Activated B cell treated with CpG ODN at 0.5 μM for 24 hours (primary cell): ENCODE measurements around the gene TBC1D12. TPM values are rescaled to one million over a fixed set of nuclear protein-coding genes. Genes with fewer than 3 reads are reported as not detected.

Source experiments
- ATAC-seq: fragments of 200-7000 bp; cut with Tn5 transposase; one replicate; pipeline ENCODE4 v1.10.0; 2021; ENCODE audit warnings: low read depth, mild to moderate bottlenecking, moderate library complexity
- CTCF ChIA-PET: fragments of 350-600 bp; sonication (Branson Sonifier 250); formaldehyde crosslinking; loops from one replicate; lab custom pipeline; 2021; ENCODE audit warnings: antibody characterized with exemption; lab: Charles Lee
- POLR2A ChIA-PET: fragments of 350-600 bp; sonication (Branson Sonifier 250); formaldehyde crosslinking; loops from one replicate; lab custom pipeline; 2021; ENCODE audit warnings: antibody characterized with exemption; lab: Charles Lee
- DNase-seq: peaks from one replicate; pipeline ENCODE4 v3.0.0; 2022
- H3K27ac Mint-ChIP-seq: one replicate; pipeline ENCODE4 v1.8.0; 2020; ENCODE audit warnings: mixed read lengths
- H3K27me3 Mint-ChIP-seq: one replicate; pipeline ENCODE4 v1.8.0; 2021; ENCODE audit warnings: mixed read lengths
- H3K36me3 Mint-ChIP-seq: one replicate; pipeline ENCODE4 v1.8.0; 2021; ENCODE audit warnings: low read depth, mixed read lengths
- H3K4me1 Mint-ChIP-seq: one replicate; pipeline ENCODE4 v1.8.0; 2021; ENCODE audit warnings: mixed read lengths
- H3K4me3 Mint-ChIP-seq: one replicate; pipeline ENCODE4 v1.8.0; 2020; ENCODE audit warnings: mild to moderate bottlenecking, mixed read lengths
- H3K9me3 Mint-ChIP-seq: one replicate; pipeline ENCODE4 v1.8.0; 2020; ENCODE audit warnings: mixed read lengths
- intact Hi-C: fragments of 100-400 bp; cut with micrococcal nuclease; formaldehyde crosslinking; loops from one replicate; pipeline ENCODE4 v1.15.1; 2024
- total RNA-seq: library from RNA; stranded (reverse); gene quantifications from 2 replicates; pipeline ENCODE4 v1.2.3, GENCODE V29; 2022
- TF ChIP-seq, protein P1 (sequence below): fragments of 200-600 bp; IDR thresholded peaks from one replicate; pipeline ENCODE4 v1.8.0; 2022; ENCODE audit warnings: antibody characterized with exemption, mild to moderate bottlenecking

The TBC1D12 gene
- total RNA-seq, 1 donor from 2014 or later, result 6.1 TPM

DNA sequence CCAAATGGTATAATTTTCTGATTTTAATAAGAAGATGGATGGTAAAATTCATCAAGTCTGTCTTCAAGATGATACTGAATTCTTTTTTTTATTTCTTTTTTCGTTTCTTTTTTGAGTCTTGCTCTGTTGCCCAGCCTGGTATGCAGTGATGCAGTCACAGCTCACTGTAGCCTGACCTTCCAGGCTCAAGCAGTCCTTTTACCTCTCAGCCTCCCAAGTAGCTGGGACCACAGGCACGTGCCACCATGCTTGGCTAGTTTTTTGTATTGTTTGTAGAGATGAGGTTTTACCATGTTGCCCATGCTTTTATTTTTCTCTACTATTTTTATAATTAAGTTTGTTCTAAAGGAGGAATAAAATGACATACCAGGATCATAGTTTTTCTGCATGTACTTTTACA lies 91.1 kb downstream of the TBC1D12 start:
- intact Hi-C loops, result no loop called here
- ChIA-PET CTCF (no interaction called here), POLR2A (no interaction called here)
- H3K4me1 Mint-ChIP-seq, result peaks cover 10% of the 10 kb centered on the region
- ATAC-seq (no peak), DNase-seq (no peak)
- H3K9me3 Mint-ChIP-seq, result no peaks in the 10 kb centered on the region
- no peak overlapping the region for H3K4me3 Mint-ChIP-seq
- no peaks in the 10 kb centered on the region for H3K27me3 Mint-ChIP-seq
- peaks cover 2% of the 10 kb centered on the region for H3K36me3 Mint-ChIP-seq
- TF ChIP-seq, protein P1, sequence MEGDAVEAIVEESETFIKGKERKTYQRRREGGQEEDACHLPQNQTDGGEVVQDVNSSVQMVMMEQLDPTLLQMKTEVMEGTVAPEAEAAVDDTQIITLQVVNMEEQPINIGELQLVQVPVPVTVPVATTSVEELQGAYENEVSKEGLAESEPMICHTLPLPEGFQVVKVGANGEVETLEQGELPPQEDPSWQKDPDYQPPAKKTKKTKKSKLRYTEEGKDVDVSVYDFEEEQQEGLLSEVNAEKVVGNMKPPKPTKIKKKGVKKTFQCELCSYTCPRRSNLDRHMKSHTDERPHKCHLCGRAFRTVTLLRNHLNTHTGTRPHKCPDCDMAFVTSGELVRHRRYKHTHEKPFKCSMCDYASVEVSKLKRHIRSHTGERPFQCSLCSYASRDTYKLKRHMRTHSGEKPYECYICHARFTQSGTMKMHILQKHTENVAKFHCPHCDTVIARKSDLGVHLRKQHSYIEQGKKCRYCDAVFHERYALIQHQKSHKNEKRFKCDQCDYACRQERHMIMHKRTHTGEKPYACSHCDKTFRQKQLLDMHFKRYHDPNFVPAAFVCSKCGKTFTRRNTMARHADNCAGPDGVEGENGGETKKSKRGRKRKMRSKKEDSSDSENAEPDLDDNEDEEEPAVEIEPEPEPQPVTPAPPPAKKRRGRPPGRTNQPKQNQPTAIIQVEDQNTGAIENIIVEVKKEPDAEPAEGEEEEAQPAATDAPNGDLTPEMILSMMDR, result no peak
- H3K27ac Mint-ChIP-seq, result no peak overlapping the region

DNA sequence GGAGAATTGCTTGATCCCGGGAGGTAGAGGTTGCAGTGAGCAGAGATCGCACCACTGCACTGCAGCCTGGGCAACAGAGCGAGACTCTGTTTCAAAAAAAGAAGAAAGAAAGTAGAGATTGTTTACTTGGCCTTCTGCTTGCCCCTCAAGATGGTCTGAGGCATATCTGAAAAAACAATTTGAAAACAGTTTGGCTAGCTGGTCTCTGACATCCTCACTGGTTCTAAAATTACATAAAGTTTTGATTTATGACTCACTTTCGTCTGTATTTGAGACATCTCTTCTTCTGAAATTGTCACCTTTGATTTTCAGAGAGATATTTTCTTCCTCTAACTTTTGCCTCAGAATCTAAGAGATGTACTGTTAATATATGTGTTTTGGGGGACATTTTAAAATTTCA lies 93.7 kb downstream of the TBC1D12 start:
- intact Hi-C loops, result no loop called here
- H3K9me3 Mint-ChIP-seq, result no peaks in the 10 kb centered on the region
- H3K27me3 Mint-ChIP-seq, result no peaks in the 10 kb centered on the region
- no peak for ATAC-seq
- peaks cover 10% of the 10 kb centered on the region for H3K4me1 Mint-ChIP-seq
- ChIA-PET CTCF (no interaction called here), POLR2A (no interaction called here)
- H3K4me3 Mint-ChIP-seq, result no peak overlapping the region
- no peak overlapping the region for H3K27ac Mint-ChIP-seq
- H3K36me3 Mint-ChIP-seq, result peaks cover 8% of the 10 kb centered on the region
- no peak for DNase-seq
- TF ChIP-seq, protein P1, result no peak

DNA sequence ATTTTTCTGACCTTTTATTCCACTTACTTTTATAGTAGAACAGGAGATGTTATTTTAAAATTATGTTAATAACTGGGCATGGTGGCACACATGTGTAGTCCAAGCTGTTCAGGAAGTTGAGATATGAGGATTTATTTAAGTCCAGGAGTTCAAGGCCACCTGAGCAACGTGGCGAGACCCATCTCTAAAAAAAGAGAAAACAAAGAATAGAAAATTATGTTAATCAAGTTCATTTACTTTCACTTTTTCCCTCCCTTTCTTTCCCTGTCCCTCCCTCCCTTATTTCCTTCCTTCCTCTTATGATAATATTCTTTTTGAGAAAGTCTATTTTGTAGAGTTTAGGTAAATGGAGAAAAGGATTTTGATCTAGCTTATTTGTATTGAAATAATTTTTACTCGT lies 94.3 kb downstream of the TBC1D12 start:
- H3K27ac Mint-ChIP-seq, result no peak overlapping the region

DNA sequence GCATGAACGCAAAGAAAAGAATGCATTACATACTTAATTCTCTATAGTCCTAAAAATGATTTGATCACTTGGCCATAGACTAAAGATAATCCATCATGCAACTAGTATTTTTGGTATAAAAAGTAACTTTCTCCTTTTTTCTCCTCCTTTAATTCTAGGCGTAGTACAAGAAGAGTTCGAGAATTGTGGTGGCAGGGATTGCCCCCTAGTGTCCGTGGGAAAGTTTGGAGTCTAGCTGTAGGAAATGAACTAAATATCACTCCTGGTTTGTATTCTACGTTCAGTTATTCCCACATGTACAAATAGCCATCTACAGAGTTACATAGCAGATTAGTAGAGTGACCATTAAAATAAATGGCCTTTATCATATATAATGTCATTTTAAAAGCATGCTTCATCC lies 97.7 kb downstream of the TBC1D12 start:
- H3K27ac Mint-ChIP-seq, result no peak overlapping the region
- peaks cover 12% of the 10 kb centered on the region for H3K36me3 Mint-ChIP-seq
- CTCF ChIA-PET, result no interaction called here
- ATAC-seq (no peak), DNase-seq (no peak)
- no peaks in the 10 kb centered on the region for H3K27me3 Mint-ChIP-seq
- peaks cover 10% of the 10 kb centered on the region for H3K4me1 Mint-ChIP-seq
- intact Hi-C loops, result no loop called here
- POLR2A ChIA-PET, result no interaction called here
- TF ChIP-seq, protein P1, result no peak
- no peak overlapping the region for H3K4me3 Mint-ChIP-seq
- H3K9me3 Mint-ChIP-seq, result no peaks in the 10 kb centered on the region

More for the DNA sequence above, 94.3 kb downstream of the TBC1D12 start:
- ChIA-PET CTCF (no interaction called here), POLR2A (no interaction called here)
- Mint-ChIP-seq H3K4me3 (no peak overlapping the region), H3K4me1 (peaks cover 10% of the 10 kb centered on the region), H3K36me3 (peaks cover 9% of the 10 kb centered on the region), H3K9me3 (no peaks in the 10 kb centered on the region), H3K27me3 (no peaks in the 10 kb centered on the region)
- TF ChIP-seq, protein P1, result no peak
- ATAC-seq (no peak), DNase-seq (no peak)
- intact Hi-C loops, result no loop called here

DNA sequence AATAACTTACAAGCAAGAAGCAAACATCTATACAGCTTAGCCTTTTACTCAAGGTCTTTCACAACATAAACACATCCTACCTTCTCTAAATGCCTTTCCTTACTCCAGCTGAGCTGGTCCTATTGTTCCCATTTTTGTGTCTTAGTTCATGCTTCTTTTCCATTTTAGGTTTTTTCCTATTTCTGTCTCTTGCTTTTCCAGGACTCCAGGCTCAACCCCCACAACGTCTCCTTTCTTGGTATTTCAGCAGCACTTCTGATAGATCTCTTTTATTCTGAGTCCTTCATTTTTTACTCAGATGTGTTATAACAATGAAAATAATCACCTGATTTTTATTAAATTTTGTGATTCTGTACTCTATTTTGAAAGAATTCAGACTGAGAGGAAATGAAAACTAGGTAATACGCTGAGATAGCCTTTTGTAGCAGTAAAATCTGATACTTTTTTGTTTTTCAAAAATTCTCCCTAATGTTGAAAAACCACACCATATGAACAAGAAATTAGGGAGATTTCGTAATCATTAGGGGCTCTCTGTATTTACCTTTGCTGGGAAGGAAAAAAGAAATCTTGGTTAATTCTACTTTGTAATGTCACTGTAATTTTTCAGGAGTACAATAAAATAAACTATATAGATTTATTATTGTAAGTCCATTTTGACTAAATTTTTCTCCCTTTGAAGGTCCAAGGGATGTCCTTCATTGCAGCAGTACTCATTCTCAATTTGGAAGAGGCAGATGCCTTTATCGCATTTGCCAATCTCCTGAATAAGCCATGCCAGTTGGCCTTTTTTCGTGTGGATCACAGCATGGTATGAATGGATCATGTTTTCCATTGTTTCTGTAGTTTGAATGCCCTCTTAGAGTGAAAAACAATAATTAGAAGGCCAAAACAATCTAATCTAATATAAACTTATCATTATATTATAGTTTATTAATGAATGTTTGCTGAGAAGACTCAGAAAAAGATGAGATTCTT lies 119.2 kb downstream of the TBC1D12 start:
- Mint-ChIP-seq H3K27me3 (no peaks in the 10 kb centered on the region), H3K9me3 (no peaks in the 10 kb centered on the region), H3K4me3 (no peak overlapping the region), H3K4me1 (no peaks in the 10 kb centered on the region), H3K27ac (no peak overlapping the region), H3K36me3 (peaks cover 11% of the 10 kb centered on the region)
- CTCF ChIA-PET, result no interaction called here
- intact Hi-C loops, result no loop called here
- DNase-seq, result no peak
- ATAC-seq, result no peak
- TF ChIP-seq, protein P1, result no peak
- POLR2A ChIA-PET, result no interaction called here
